Mucosa of descending colon (tissue), 3 donors: ENCODE results near the gene SLC28A1. TPM values are rescaled to one million over a fixed set of nuclear protein-coding genes. Genes with fewer than 3 reads are reported as not detected.

ENCODE experiments used
- ATAC-seq: fragments of 200-7000 bp; cut with Tn5 transposase; one replicate; pipeline ENCODE4 v1.9.1; 2020; ENCODE audit warnings: mild to moderate bottlenecking, moderate library complexity
- DNase-seq, 3 donors: peaks; one replicate each; pipeline ENCODE4 v3.0.0-alpha.2; 2020
- H3K36me3 ChIP-seq: fragments of 200-600 bp; one replicate; pipeline ENCODE4 v1.8.0; 2021; ENCODE audit warnings: low read depth, mild to moderate bottlenecking
- H3K4me1 ChIP-seq: fragments of 200-600 bp; one replicate; pipeline ENCODE4 v1.8.0; 2021; ENCODE audit warnings: low read depth, mild to moderate bottlenecking
- H3K4me3 ChIP-seq: fragments of 200-600 bp; one replicate; pipeline ENCODE4 v1.8.0; 2021; ENCODE audit warnings: mild to moderate bottlenecking
- H3K9me3 ChIP-seq: fragments of 200-600 bp; one replicate; pipeline ENCODE4 v1.8.0; 2021; ENCODE audit warnings: mild to moderate bottlenecking
- intact Hi-C, 2 donors: fragments of 100-400 bp; cut with DNase I in 1 of 2; cut with micrococcal nuclease in 1 of 2; formaldehyde crosslinking; loops; one replicate each; pipeline versions ENCODE4 v1.11.0 to v1.11.1; 2022; cut with DNase I, micrococcal nuclease
- total RNA-seq, 3 donors: library from RNA; stranded (reverse); fragmentation: NEBNext Ultra II Directional in 2 of 3; extraction: Animal tissue kit (Norgen Biotek cat#: 25700) in 2 of 3; gene quantifications; one replicate each; pipeline versions ENCODE4 v1.2.1 to v1.2.4, GENCODE V29; 2021 to 2023
- TF ChIP-seq, protein P1 (sequence below): fragments of 200-600 bp; IDR thresholded peaks from one replicate; pipeline ENCODE4 v1.8.0; 2022; ENCODE audit warnings: antibody characterized with exemption, mild to moderate bottlenecking
- donor health status: DM: no; HTN: no; CAD: no; lungs with moderate emphysema.
- donor health status: DM: no; HTN: no; CAD: no.
- donor health status: DM: no; HTN: yes; CAD: no.

The SLC28A1 gene
- total RNA-seq, 3 donors from 2014 or later: not detected

DNA sequence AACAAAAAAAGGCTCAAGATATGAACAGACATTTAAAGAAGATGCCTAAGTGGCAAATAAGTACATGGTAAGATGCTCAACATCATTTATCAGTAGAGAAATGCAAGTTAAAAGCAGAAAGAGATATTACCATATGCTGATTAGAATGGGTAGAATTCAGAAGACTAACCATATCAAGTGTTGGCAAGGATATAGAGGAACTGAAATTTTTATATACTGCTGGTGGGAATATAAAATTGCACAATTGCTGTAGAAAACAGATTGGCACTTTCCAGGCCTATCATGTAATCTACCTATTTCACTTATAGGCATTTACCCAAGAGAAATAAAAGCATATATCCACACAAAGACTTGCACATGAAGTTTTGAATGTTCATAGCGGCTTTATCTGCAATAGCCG lies 17.1 kb downstream of the SLC28A1 start:
- TF ChIP-seq, protein P1, sequence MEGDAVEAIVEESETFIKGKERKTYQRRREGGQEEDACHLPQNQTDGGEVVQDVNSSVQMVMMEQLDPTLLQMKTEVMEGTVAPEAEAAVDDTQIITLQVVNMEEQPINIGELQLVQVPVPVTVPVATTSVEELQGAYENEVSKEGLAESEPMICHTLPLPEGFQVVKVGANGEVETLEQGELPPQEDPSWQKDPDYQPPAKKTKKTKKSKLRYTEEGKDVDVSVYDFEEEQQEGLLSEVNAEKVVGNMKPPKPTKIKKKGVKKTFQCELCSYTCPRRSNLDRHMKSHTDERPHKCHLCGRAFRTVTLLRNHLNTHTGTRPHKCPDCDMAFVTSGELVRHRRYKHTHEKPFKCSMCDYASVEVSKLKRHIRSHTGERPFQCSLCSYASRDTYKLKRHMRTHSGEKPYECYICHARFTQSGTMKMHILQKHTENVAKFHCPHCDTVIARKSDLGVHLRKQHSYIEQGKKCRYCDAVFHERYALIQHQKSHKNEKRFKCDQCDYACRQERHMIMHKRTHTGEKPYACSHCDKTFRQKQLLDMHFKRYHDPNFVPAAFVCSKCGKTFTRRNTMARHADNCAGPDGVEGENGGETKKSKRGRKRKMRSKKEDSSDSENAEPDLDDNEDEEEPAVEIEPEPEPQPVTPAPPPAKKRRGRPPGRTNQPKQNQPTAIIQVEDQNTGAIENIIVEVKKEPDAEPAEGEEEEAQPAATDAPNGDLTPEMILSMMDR: no peak
- intact Hi-C loops: no loop called here
- Histone ChIP-seq H3K4me1 (no peaks in the 10 kb centered on the region), H3K9me3 (peaks cover 5% of the 10 kb centered on the region), H3K4me3 (no peak overlapping the region), H3K36me3 (no peaks in the 10 kb centered on the region)
- DNase-seq: no peak
- ATAC-seq: no peak

- no peak for DNase-seq
- Histone ChIP-seq H3K36me3 (no peaks in the 10 kb centered on the region), H3K4me1 (no peaks in the 10 kb centered on the region), H3K4me3 (no peak overlapping the region), H3K9me3 (peaks cover 5% of the 10 kb centered on the region)
- TF ChIP-seq, protein P1: no peak
- intact Hi-C loops: no loop called here
- no peak for ATAC-seq
These were observed 19.3 kb downstream of the SLC28A1 start for GRCh38 chr15:84903751-84904150.

DNA sequence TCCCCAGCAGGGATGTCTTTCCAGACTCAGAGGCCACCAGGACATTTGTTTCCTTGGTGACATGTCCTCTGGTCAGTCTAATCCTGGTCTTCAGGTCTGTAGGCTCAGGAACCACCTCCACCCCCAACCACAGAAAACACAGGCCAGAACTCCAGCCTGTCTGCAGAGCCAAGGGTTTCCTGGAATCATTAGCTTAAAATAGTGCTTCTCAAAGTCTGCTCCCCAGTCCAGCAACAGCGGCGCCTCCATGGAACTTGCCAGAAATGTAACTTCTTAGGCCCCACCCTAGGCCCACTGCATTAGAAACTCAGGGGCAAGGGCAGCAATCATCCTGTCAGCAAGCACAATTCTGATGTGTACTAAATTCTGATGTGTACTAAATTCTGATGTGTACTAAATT lies 20.0 kb downstream of the SLC28A1 start:
- ATAC-seq (no peak), DNase-seq (no peak)
- intact Hi-C loops: no loop called here
- H3K4me1 ChIP-seq: no peaks in the 10 kb centered on the region
- H3K4me3 ChIP-seq: no peak overlapping the region
- peaks cover 5% of the 10 kb centered on the region for H3K9me3 ChIP-seq
- TF ChIP-seq, protein P1: no peak
- no peaks in the 10 kb centered on the region for H3K36me3 ChIP-seq

GRCh38 chr15:84905016-84905916 lies 20.8 kb downstream of the SLC28A1 start:
- Histone ChIP-seq H3K4me3 (no peak overlapping the region), H3K36me3 (no peaks in the 10 kb centered on the region), H3K9me3 (peaks cover 5% of the 10 kb centered on the region), H3K4me1 (no peaks in the 10 kb centered on the region)
- TF ChIP-seq, protein P1: no peak
- ATAC-seq (no peak), DNase-seq (no peak)
- intact Hi-C loops: no loop called here

- Histone ChIP-seq H3K36me3 (no peaks in the 10 kb centered on the region), H3K4me3 (no peak overlapping the region), H3K4me1 (peaks cover 5% of the 10 kb centered on the region), H3K9me3 (no peaks in the 10 kb centered on the region)
- DNase-seq (no peak), ATAC-seq (no peak)
- TF ChIP-seq, protein P1: no peak
- intact Hi-C loops: no loop called here
These were observed 23.3 kb downstream of the SLC28A1 start for GRCh38 chr15:84907731-84908130.
